Hematopoietic multipotent progenitor cell (in vitro differentiated cells): Measurements from ENCODE around the gene FAS. TPM values are rescaled to one million over a fixed set of nuclear protein-coding genes. Genes with fewer than 3 reads are reported as not detected.

Experiments used
- DNase-seq, 3 donors: peaks; one replicate each; pipeline ENCODE4 v3.0.0-alpha.2; 2011 to 2015; ENCODE audit warnings: low read depth in 2 of 3, low spot score in 2 of 3
- total RNA-seq: library from RNA; depleted of rRNA; stranded (reverse); fragments of >200 nt; gene quantifications from one replicate; pipeline ENCODE4 v1.2.3, GENCODE V29; 2012

Gene FAS
- total RNA-seq, 1 donor = 5.7 TPM

DNA sequence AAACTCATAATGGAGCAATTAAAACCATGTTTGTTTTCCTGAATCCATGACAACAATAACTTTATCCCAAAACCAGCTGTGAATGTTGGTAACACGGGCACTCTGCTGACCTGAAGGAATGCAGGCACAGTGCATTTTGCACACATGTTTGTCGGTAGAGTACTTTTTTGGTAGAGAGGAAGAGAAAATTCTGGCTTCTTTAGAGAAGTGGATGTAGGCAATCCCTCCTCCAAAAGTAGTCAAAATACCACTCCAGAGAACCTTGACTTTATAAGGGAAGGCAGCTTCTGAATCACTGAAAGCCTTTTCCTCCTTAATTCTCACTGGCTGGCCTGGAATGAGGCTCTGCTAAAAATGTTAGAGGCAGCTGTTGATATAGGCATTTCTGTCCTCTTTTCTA lies 22.2 kb upstream of the FAS start:
- no peak for DNase-seq

DNA sequence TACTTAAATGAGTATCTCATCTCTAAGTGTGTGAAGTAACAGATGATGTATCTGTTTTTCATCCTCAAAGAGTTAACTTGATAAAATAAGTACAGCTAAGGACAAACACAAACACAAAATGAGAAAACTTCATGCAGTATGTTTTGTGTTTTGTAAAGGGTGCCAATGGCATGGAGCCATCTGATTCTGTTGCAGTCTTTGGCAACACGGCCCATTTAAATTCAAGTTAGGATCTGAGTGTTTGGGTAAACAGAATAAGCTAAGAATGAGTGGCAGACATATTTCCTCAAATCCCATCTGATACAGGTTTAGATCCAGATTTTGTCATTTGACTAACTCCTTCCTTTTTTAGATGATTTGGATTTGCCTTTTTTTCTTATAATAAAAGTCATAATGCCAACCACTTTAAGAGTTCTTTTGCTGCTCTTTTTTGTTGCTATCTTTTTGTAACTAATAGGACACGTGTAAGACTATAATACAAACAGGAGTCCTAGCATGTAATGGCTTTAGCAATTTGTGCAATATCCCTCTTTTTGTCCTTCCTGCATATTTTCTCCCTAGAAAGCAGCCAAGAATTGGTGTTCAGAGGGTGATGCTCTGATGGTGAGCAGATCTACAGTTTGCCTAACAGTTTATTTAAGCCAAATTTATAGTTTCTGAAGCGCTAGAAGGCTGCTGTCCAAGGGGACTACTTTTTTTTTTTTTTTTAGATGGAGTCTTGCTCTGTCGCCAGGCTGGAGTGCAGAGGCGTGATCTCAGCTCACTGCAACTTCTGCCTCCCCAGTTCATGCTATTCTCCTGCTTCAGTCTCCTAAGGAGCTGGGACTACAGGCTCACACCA lies 19.2 kb upstream of the FAS start:
- no peak for DNase-seq

DNA sequence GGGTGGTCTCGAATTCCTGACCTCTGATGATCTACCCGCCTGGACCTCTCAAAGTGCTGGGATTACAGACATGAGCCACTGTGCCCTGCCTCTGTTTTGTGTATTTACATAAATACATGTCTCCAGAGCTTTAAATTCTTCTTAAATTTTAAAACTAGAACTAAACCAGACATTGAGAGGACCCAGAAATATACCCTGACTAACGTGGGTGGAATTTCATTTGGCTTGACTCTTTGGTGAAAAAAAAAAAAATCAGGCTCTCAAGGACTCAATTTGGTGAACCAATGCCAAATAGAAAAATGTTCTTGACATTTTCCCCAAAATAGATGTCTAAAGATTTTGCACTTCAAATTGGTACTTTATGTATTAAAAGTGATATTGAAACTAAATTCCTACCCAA lies 16.6 kb upstream of the FAS start:
- no peak for DNase-seq

DNA sequence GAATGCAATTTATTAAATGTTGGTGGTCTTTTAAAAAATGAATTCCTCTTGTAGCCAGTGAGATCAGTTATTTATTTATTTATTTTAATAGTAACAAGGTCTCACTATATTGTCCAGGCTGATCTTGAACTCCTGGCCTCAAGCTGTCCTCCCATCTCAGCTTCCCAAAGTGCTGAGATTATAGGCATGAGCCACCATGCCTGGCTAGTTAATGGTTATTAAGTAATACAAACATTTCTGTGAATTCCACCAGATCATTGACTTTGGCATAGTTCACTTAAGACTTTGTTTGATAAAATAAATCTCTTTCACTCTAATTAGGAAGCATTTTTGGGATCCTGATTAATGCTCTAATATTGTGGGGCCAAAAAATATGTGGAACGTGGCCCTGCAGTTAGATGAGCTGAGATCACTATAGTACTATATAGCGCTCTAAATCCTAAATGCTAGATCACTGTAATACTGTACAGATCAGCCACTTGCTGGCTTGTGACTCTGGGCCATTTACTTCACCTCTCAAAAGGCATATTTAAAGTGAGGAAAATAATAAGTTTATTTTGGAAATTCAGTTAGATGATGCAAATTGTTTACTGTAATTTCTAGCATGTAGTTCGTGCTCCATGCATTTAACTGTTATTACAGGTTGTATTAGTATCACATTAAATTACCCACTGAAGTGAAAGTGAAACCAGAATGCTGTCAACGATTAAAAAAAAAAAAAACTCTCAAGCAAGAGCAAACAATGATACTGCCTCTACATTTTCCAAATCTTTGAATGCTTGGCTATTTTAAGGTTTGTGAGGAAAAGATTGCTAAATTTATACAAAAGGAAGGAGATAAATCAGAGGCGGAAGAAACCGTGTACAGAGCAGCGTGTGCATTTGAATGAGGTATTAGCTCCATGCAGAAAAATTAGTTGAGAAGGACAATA lies 15.9 kb upstream of the FAS start:
- peak in 2 of 3 donors; percentile 40 to 64 for DNase-seq

DNA sequence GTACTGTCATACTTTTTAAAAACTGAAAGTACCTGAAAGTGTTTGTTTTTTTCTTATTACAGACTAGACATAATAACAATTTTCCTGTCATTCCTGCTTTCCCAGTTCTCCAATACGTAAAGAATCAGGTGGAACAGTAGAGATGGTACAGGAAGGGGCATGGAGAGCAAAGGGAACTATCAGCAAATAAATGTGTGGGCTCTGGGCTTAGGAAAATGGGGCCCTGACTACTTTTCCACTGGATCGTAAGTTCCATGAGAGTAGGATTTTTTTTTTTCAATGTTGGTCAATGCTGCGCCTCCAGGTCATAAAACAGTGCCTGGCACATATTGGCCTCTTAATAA lies 15.2 kb upstream of the FAS start:
- DNase-seq = no peak

DNA sequence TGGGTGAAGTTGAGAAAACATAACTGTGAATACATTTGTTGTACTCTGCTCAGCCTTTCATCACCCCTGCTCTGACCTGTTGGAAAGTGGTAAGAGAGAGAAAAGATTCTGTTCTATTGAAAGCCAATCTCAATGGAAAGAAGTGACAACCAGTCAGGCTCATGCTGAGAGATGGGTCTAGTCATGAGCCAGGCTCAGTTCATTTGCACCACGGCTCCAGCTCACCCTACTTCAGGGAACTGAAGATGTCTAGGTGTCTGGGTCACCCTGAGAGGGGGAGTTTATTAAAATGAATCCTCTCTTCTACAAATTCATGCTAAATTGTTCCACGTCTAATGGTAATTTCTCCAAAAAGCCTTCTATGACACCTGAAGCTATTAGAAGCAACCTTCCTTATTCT lies 12.1 kb upstream of the FAS start:
- no peak for DNase-seq

DNA sequence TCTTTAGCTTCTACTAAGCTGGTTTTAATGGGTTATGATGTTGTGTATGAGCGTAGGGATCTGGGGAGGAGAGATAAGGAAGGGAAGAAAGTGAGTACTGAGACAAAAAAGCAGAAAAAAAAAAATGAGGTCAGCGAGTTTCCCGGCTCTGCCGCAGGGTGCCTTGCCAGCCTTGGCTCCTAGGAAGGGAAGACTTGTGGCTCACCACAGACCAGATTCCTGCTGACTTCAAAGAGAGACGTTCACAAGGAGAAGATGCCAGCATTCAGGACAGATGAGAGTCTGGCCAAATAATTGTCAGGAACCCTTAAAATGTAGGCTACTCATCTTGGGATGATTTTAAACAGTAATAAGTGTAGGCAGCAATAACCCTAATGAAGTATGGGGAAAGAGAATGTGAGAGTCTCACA lies 11.4 kb upstream of the FAS start:
- DNase-seq = peak in 2 of 3 donors; percentile 31 to 34

DNA sequence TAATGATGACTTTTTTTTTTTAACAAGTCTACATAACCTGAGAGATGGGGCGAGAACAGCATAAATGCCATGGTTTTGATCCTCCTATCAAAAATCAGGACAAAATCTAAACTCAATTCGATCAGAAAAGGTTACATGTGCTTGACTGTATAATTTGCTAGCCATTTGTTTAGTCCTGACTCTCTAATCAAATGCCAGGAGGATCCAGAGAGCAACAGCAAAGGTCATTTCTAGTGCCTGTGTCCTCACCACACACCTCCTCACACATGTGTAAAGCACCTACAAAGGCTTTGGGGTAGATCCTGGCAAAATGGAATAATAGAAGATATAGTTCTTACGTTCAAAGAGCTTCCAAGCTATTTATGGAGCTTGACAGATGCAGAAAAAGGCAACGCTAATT lies 11.0 kb upstream of the FAS start:
- DNase-seq = no peak

DNA sequence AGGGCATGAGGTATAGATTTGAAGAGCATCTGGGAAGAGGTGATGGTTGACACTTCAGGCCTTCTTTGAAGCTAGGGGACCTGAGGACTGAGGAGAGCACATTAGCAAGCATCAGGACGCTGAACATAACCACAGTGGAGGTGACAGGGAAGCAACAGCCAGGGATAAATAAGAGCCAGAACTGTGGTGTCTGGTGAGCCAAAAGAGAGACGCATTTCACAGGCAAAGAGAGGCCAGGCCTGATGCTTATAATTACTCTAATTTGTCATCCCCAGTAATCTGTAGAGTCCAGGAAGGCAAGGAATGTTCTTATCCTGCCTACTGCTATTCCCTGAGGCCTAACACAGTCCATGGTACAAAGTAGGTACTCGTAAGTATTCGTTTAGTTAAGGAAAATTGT lies 10.4 kb upstream of the FAS start:
- no peak for DNase-seq

DNA sequence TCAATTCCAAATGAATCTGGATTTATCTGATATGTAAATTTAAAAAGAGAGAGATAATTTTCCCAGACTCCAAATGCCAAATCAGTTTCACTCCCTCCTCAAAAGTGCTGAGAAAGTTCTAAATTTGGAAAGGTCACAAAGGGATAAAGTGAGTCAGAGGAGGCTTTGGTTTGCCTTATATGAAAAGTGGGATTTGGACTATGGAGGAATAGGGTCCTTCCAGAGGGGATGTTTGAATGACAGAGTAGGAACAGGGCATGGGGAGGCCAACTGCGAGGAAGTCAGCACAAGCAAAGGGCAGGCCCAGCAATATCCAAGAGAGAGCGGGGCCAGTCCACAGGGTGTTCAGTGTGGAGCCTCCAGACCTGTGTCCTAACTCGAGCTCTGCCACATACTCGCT lies 9.8 kb upstream of the FAS start:
- DNase-seq = no peak

DNA sequence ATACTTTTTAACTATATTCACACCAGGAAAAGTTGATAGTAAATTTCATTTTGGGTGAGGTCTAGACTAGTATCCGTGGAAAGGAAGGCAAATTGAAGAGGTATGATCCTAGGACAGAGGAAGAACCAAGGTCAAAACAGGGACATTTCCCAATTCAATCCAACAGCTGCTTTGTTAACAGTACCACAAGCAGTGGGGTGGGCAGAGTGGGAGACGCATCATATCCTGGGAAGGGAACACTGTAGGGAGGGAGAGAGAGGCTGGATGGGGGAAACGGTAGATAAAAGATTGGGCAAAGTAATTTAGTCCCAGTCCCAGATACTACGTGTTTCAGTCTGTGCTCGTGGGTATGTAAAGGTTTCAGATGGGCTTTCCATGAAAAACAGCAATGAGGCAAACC lies 9.2 kb upstream of the FAS start:
- no peak for DNase-seq

DNA sequence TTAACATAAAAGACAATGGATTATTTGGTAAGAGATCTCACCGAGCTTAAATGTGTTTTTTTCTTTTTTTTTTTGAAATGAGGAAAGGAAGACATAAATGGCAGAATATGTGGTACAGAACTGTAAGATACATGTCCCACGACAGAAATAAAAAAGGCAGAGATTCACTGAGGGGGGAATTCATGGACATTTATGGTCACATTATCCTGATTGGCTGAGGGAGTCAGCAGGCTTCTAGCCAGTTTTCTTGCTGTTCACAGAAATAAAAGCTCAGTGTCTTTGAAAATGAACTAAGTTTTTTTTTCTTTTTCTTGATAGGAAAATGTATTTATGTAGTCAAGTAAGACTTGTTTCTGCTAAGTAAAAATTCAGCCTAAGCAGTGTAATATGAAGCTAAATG lies 8.2 kb upstream of the FAS start:
- DNase-seq = no peak

DNA sequence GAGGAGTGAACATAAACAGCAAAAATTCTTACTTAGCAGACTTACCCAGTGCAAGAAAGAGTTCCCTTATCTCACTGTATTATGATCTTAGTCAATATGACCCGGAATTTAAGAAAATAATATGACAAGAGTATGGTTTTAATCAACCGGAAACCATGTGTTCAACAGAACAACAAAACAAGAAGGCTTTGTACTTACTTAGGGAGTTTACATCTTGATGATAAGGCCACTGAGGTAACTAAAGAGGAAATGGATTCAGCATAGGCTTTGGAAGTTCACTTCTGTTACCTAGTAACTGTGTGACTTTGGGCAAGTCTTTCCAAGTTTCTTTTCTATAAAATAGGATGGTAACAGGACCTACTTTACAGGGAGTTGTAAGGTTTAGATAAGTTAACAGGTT lies 7.4 kb upstream of the FAS start:
- DNase-seq = no peak

DNA sequence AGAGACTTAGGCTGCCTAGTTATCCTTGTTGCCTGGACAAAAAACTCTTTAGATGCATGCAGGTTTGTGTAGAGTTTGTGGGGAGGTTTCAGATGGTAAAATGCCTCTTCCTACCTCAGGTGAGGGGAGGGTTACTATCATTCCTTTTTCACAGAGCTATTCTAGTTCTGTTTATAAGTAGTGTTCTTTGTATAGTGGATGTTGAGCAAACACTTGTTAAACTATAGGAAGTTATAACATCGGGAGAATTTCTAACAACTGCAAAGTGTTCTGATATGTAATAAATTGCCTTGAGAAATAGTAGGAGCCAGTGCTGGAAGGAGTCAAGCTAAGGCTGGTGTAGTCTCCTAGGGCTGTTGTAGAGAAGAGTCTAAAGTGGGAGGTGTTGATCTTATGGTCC lies 6.7 kb upstream of the FAS start:
- no peak for DNase-seq

DNA sequence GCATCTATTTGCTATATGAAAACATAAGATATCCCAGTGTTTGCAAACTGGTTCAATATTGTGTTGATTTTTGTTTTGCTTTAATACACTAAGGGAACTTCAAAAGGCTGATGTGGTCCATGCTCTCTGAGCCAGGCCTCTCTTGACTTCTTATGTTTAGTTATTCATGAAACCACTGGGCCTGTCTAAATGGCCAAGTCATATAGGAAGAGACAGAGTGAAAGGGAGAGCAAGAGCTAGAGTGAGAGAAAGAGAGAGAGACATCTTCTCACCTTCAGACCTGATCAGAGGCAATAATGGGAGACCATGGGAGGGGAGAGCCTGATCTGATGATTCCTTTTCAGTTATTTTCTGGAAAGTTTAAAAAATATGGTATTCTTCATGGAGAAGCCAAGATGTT lies 6.1 kb upstream of the FAS start:
- no peak for DNase-seq

DNA sequence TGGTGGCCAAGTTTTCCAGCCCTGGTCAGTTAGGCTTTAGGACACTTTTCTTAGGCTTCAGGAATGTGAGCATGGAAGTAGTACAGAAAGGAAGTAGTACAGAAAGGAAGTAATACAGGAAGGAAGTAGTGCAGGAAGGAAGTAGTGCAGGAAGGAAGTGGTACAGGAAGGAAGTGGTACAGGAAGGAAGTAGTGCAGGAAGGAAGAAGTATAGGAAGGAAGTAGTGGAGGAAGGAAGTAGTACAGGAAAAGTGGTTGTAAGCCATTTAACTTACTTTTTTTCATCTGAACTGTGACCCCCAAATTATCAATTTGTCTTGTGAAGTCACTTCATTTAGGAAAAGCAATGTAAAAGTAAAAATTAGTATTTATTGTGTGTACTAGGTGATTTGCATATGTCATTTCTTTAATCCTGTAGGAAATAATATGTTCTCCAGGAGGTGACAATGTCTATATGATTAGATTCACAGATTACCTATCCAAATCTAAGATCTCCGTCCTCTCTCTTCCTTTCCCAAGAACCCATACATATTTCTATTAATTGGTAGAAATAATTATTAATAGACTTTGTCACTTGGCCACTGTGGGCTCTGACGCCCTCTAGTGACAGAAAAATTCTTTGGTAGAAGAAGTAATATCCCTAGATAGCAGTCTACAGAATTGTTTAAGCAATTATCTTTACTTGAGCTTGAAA lies 3.9 kb upstream of the FAS start:
- peak in 2 of 3 donors; percentile 58 to 77 for DNase-seq

DNA sequence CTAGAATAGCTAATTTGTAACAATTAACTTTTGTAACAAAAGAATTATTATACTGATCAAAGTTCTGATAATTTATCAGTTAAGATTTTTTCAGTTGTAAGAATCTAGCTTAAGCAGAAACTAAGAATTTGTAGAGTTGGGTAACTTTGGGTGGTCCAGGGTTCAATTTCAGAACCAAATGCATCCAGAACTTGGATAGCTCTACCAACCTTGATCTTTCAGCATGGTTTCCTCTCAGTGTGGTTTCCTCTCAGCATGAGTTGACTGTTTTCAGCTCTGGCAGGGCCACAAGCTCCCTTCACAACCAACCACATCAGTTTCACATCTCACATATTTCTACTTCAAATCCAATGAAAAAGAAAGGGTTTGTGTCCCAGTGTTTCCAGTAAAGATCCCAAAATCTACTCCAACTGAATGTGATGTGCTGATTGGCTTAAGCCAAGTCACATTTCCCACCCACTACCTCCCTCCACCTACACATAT lies 3.3 kb upstream of the FAS start:
- DNase-seq = peak in 2 of 3 donors; percentile 21 to 67

DNA sequence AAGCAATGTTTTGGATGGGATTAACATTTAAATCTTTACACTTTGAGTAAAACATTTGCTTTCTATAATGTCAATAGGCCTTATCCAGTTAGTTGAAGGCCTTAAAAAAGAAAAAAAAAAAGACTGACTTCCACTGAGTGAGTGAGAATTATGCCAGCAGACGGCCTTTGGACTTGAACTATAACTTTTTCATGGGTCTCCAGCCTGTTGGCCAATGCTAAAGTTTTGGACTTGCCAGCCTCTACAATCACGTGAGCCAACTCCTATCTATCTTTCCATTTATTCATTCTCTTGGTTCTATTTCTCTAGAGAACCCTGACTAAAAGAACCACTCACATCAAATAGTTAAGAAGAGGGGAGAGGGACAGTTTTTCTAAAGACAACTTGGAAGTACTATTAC lies 2.8 kb upstream of the FAS start:
- DNase-seq = no peak

DNA sequence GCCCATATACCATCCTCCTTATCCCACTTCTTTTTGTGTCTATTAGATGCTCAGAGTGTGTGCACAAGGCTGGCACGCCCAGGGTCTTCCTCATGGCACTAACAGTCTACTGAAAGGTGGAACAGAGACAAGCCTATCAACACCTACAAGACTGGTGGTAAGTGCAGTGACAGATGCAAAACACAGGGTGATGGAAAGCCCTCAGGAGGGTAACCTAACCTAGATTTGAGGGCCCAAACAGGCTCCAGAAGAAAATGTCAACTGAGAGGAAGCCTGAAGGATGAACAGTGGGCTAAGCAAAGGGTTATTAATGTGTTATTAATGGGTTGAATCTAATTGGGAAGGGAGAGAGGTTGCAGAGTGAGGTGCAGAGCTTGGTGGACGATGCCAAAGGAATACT lies 1.2 kb upstream of the FAS start:
- no peak for DNase-seq

DNA sequence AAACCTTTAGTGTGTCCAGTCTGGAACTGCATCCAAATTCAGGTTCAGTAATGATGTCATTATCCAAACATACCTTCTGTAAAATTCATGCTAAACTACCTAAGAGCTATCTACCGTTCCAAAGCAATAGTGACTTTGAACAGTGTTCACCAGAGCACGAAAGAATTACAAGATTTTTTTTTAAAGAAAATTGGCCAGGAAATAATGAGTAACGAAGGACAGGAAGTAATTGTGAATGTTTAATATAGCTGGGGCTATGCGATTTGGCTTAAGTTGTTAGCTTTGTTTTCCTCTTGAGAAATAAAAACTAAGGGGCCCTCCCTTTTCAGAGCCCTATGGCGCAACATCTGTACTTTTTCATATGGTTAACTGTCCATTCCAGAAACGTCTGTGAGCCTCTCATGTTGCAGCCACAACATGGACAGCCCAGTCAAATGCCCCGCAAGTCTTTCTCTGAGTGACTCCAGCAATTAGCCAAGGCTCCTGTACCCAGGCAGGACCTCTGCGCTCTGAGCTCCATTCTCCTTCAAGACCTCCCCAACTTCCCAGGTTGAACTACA lies 694 bp upstream of the FAS start:
- peak in 2 of 3 donors; percentile 50 to 56 for DNase-seq
